HCT116 (cell line): Measurements from ENCODE around the gene SERAC1. TPM values are rescaled to one million over a fixed set of nuclear protein-coding genes. Genes with fewer than 3 reads are reported as not detected.

Source experiments
- ATAC-seq: fragments of 200-7000 bp; cut with Tn5 transposase; 2 replicates; pipeline ENCODE4 v1.9.1; 2020; ENCODE audit warnings: mild to moderate bottlenecking, moderate library complexity
- BruUV-seq: library from RNA; stranded (reverse); fragments of 400-500 nt; replicated peaks from 2 replicates; lab custom pipeline; 2021; lab: Mats Ljungman, UMichigan
- CTCF ChIA-PET: fragments of 300-600 bp; sonication (Branson Sonifier 250); formaldehyde crosslinking; loops from one replicate; lab custom pipeline; 2021; ENCODE audit warnings: antibody characterized with exemption; lab: Charles Lee
- POLR2A ChIA-PET: fragments of 300-600, 350-600 bp; sonication (Branson Sonifier 250); formaldehyde crosslinking; loops from one replicate; lab custom pipeline; 2021; ENCODE audit warnings: antibody characterized with exemption; lab: Charles Lee
- RAD21 ChIA-PET, 2 experiments: fragments of 300-600 bp; sonication (Branson Sonifier 250); formaldehyde crosslinking; loops; one replicate each; lab custom pipeline; 2023; ENCODE audit warnings: low total read pairs in 2 of 2; ENCODE audit not compliant: uncharacterized antibody in 2 of 2, unreplicated experiment in 2 of 2, low non-redundant PET in 1 of 2; lab: Charles Lee
- DNase-seq: peaks from one replicate; pipeline ENCODE4 v3.0.0-alpha.2; 2010; ENCODE audit warnings: low read depth, low spot score
- H2AFZ ChIP-seq: fragments of 200-600 bp; shearing (Covaris generic), sonication (generic); 2 replicates; pipeline ENCODE4 v1.6.1; 2017; ENCODE audit warnings: low read depth, mixed run types, mixed read lengths, antibody characterized with exemption, low read length; ENCODE audit not compliant: poor library complexity, severe bottlenecking
- H3K27ac ChIP-seq: 2 replicates; pipeline ENCODE4 v1.5.1; 2012; ENCODE audit warnings: low read depth, low read length
- H3K27me3 ChIP-seq: fragments of 200-600 bp; sonication (generic); 2 replicates; pipeline ENCODE4 v1.6.1; 2016; ENCODE audit warnings: mixed run types, low read length, mixed read lengths; ENCODE audit not compliant: insufficient read depth
- H3K36me3 ChIP-seq, 2 experiments: fragments of 200-500 bp in 1 of 2; fragments of 200-600 bp in 1 of 2; sonication (Bioruptor generic) in 1 of 2; sonication (generic) in 1 of 2; 2 replicates each; pipeline versions ENCODE4 v1.5.1 to v1.6.1; 2014 to 2016; ENCODE audit warnings: low read length in 2 of 2, inconsistent platforms in 1 of 2, mixed read lengths in 1 of 2, mixed run types in 1 of 2; ENCODE audit not compliant: insufficient read depth in 2 of 2, control insufficient read depth in 1 of 2
- H3K4me1 ChIP-seq, 2 experiments: fragments of 200-600 bp in 1 of 2; sonication (generic) in 1 of 2; 2 replicates each; pipeline versions ENCODE4 v1.5.1 to v1.6.1; 2012 to 2017; ENCODE audit warnings: low read length in 2 of 2, inconsistent platforms in 1 of 2, mild to moderate bottlenecking in 1 of 2, mixed read lengths in 1 of 2, mixed run types in 1 of 2, moderate library complexity in 1 of 2; ENCODE audit not compliant: insufficient read depth in 2 of 2, control insufficient read depth in 1 of 2
- H3K4me2 ChIP-seq: fragments of 200-600 bp; sonication (generic); 2 replicates; pipeline ENCODE4 v1.6.1; 2017; ENCODE audit warnings: mixed run types, low read length, mixed read lengths
- H3K4me3 ChIP-seq, 2 experiments: fragments of 200-600 bp in 1 of 2; sonication (generic) in 1 of 2; replicated peaks in 1 of 2; 2 replicates each; pipeline ENCODE4 v1.5.1; 2011 to 2016; ENCODE audit warnings: low read length in 2 of 2, control low read depth in 1 of 2, low read depth in 1 of 2, mild to moderate bottlenecking in 1 of 2, mixed read lengths in 1 of 2, mixed run types in 1 of 2
- H3K79me2 ChIP-seq: fragments of 200-600 bp; sonication (generic); 2 replicates; pipeline ENCODE4 v1.6.1; 2017; ENCODE audit warnings: mild to moderate bottlenecking, mixed run types, low read length, moderate library complexity, mixed read lengths; ENCODE audit not compliant: insufficient read depth
- H3K9ac ChIP-seq: fragments of 200-600 bp; sonication (generic); 2 replicates; pipeline ENCODE4 v1.6.1; 2016; ENCODE audit warnings: low read length, mixed read lengths
- H3K9me2 ChIP-seq: fragments of 200-600 bp; sonication (generic), shearing (Covaris generic); 2 replicates; pipeline ENCODE4 v1.6.1; 2017; ENCODE audit warnings: mixed run types, mild to moderate bottlenecking, moderate library complexity; ENCODE audit not compliant: insufficient read depth
- H3K9me3 ChIP-seq, 2 experiments: fragments of 200-500 bp in 1 of 2; fragments of 200-600 bp in 1 of 2; sonication (Bioruptor generic) in 1 of 2; sonication (generic) in 1 of 2; 2 replicates each; pipeline ENCODE4 v1.6.1; 2014 to 2017; ENCODE audit warnings: low read length in 2 of 2, mixed read lengths in 2 of 2, inconsistent platforms in 1 of 2, low read depth in 1 of 2, mild to moderate bottlenecking in 1 of 2, mixed run types in 1 of 2, moderate library complexity in 1 of 2; ENCODE audit not compliant: control insufficient read depth in 1 of 2, insufficient read depth in 1 of 2
- H4K20me1 ChIP-seq: fragments of 200-600 bp; sonication (generic), shearing (Covaris generic); 2 replicates; pipeline ENCODE4 v1.6.1; 2017; ENCODE audit warnings: mixed run types, mild to moderate bottlenecking, moderate library complexity; ENCODE audit not compliant: insufficient read depth
- CBX3 ChIP-seq: IDR thresholded peaks from 2 replicates; pipeline ENCODE4 v1.6.1; 2012; ENCODE audit warnings: low read depth
- CEBPB ChIP-seq: IDR thresholded peaks from 2 replicates; pipeline ENCODE4 v1.6.1; 2012; ENCODE audit warnings: low read depth
- EGR1 ChIP-seq: IDR thresholded peaks from 2 replicates; pipeline ENCODE4 v1.6.1; 2012; ENCODE audit warnings: low read depth
- ELF1 ChIP-seq: IDR thresholded peaks from 2 replicates; pipeline ENCODE4 v1.6.1; 2012; ENCODE audit warnings: low read depth, borderline replicate concordance
- JUND ChIP-seq: IDR thresholded peaks from 2 replicates; pipeline ENCODE4 v1.6.1; 2012
- POLR2AphosphoS5 ChIP-seq: IDR thresholded peaks from 2 replicates; pipeline ENCODE4 v1.6.1; 2011; ENCODE audit warnings: mild to moderate bottlenecking, low read depth, low read length, moderate library complexity
- RAD21 ChIP-seq: IDR thresholded peaks from 2 replicates; pipeline ENCODE4 v1.6.1; 2012; ENCODE audit warnings: low read depth, mild to moderate bottlenecking
- SP1 ChIP-seq: IDR thresholded peaks from 2 replicates; pipeline ENCODE4 v1.6.1; 2012; ENCODE audit warnings: low read depth
- TCF7L2 ChIP-seq: IDR thresholded peaks from 2 replicates; pipeline ENCODE4 v1.7.0; 2011; ENCODE audit warnings: borderline replicate concordance, inconsistent platforms; ENCODE audit not compliant: insufficient read depth, insufficient read length; ENCODE audit errors: extremely low read depth
- YY1 ChIP-seq: IDR thresholded peaks from 2 replicates; pipeline ENCODE4 v1.6.1; 2011; ENCODE audit warnings: low read length, low read depth, moderate library complexity, mild to moderate bottlenecking; ENCODE audit not compliant: insufficient replicate concordance; ENCODE audit errors: extremely low read depth
- ZFX ChIP-seq: fragments of 450-650 bp; IDR thresholded peaks from 2 replicates; pipeline ENCODE4 v1.6.1; 2017
- intact Hi-C: fragments of 100-400 bp; cut with micrococcal nuclease; formaldehyde crosslinking; loops from 2 replicates; pipeline ENCODE4 v1.10.0; 2022
- total RNA-seq: library from RNA; stranded (reverse); gene quantifications from one replicate; pipeline ENCODE4 v1.2.1, GENCODE V29; 2021; ENCODE audit not compliant: unreplicated experiment
- TF ChIP-seq, protein P1 (sequence below): IDR thresholded peaks from 2 replicates; pipeline ENCODE4 v1.6.1; 2011; ENCODE audit warnings: mild to moderate bottlenecking, low read length, moderate library complexity; ENCODE audit not compliant: insufficient replicate concordance; ENCODE audit errors: extremely low read depth

Gene SERAC1
- total RNA-seq, 1 experiment from 2014 or later: 7.6 TPM

- Histone ChIP-seq H3K9me3 (no peaks in the 10 kb centered on the region), H4K20me1 (no peaks in the 10 kb centered on the region), H3K4me3 (no peak overlapping the region), H3K9ac (no peak overlapping the region), H3K4me2 (no peak overlapping the region), H3K9me2 (no peaks in the 10 kb centered on the region), H3K79me2 (no peaks in the 10 kb centered on the region), H2AFZ (no peak overlapping the region), H3K4me1 (peaks cover 26 to 46% of the 10 kb centered on the region in 2 experiments), H3K27me3 (no peaks in the 10 kb centered on the region), H3K27ac (no peak overlapping the region), H3K36me3 (peaks cover 3 to 24% of the 10 kb centered on the region in 2 experiments; a peak in 1 of 4 replicates)
- DNase-seq (no peak), ATAC-seq (no peak)
- POLR2A ChIA-PET: no interaction called here
- intact Hi-C loops: loop anchor here (10.0 kb wide), 2 partner anchors 426 to 756 kb away; no protein-coding TSS in a partner anchor
- no peak for TF ChIP-seq YY1
- no peak for TF ChIP-seq TCF7L2
- no peak for TF ChIP-seq JUND
- no peak for TF ChIP-seq CBX3
- TF ChIP-seq EGR1: no peak
- TF ChIP-seq, protein P1, sequence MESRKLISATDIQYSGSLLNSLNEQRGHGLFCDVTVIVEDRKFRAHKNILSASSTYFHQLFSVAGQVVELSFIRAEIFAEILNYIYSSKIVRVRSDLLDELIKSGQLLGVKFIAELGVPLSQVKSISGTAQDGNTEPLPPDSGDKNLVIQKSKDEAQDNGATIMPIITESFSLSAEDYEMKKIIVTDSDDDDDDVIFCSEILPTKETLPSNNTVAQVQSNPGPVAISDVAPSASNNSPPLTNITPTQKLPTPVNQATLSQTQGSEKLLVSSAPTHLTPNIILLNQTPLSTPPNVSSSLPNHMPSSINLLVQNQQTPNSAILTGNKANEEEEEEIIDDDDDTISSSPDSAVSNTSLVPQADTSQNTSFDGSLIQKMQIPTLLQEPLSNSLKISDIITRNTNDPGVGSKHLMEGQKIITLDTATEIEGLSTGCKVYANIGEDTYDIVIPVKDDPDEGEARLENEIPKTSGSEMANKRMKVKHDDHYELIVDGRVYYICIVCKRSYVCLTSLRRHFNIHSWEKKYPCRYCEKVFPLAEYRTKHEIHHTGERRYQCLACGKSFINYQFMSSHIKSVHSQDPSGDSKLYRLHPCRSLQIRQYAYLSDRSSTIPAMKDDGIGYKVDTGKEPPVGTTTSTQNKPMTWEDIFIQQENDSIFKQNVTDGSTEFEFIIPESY: no peak
- no peak for TF ChIP-seq CEBPB
- no peak for TF ChIP-seq SP1
- TF ChIP-seq POLR2AphosphoS5: no peak
- TF ChIP-seq ELF1: no peak
- no peak for TF ChIP-seq ZFX
- TF ChIP-seq RAD21: no peak
- BruUV-seq: no TSS peak
- CTCF ChIA-PET: interaction anchor here (1.1 to 3.1 kb wide), 3 partner anchors 8 to 44 kb away, joined by 3 to 18 read pairs (median 8); no protein-coding TSS in a partner anchor
- RAD21 ChIA-PET: no interaction called here
Measured at GRCh38 chr6:158070513-158070912, 97.5 kb downstream of the SERAC1 start.
